Mesodermal cell (in vitro differentiated cells): Measurements from ENCODE around the gene STBD1.
"Not testable (repeated sequence)": the region's sequence is repeated elsewhere in the genome, so short reads cannot be mapped to it uniquely, and the experiment has no call there.

Source experiments
- H3K27ac ChIP-seq: 2 replicates; pipeline ENCODE4 v1.7.0; 2013; ENCODE audit warnings: mild to moderate bottlenecking, low read depth, low read length, moderate library complexity; ENCODE audit not compliant: severe bottlenecking
- H3K36me3 ChIP-seq: 2 replicates; pipeline ENCODE4 v1.7.1; 2013; ENCODE audit warnings: mild to moderate bottlenecking, low read length, moderate library complexity; ENCODE audit not compliant: control insufficient read depth, insufficient read depth
- H3K4me1 ChIP-seq: one replicate; pipeline ENCODE4 v1.7.1; 2013; ENCODE audit warnings: mild to moderate bottlenecking, low read length; ENCODE audit not compliant: insufficient read depth, control insufficient read depth, poor library complexity, severe bottlenecking
- H3K4me3 ChIP-seq: 2 replicates; pipeline ENCODE4 v1.7.0; 2013; ENCODE audit warnings: low read length, control low read depth, mild to moderate bottlenecking; ENCODE audit not compliant: insufficient read depth, poor library complexity, severe bottlenecking; ENCODE audit errors: extremely low read depth
- H3K9me3 ChIP-seq: 2 replicates; pipeline ENCODE4 v1.7.1; 2013; ENCODE audit warnings: mild to moderate bottlenecking, low read length, moderate library complexity; ENCODE audit not compliant: control insufficient read depth
- WGBS, 2 experiments: methylation state at CpG; one replicate each; pipeline ENCODE4 v1.1.5; 2013; ENCODE audit warnings: missing lambda C conversion rate in 2 of 2; ENCODE audit not compliant: insufficient coverage in 2 of 2; 5-methylcytosine and 5-hydroxymethylcytosine counted together

Gene STBD1

GRCh38 chr4:76272582-76272981, 34.0 kb upstream of the STBD1 start:
- Histone ChIP-seq H3K4me1 (no peaks in the 10 kb centered on the region), H3K36me3 (no peaks in the 10 kb centered on the region), H3K4me3 (no peak overlapping the region), H3K9me3 (no peaks in the 10 kb centered on the region), H3K27ac (no peak overlapping the region)
- no CpG with 5 or more reads among the region's 1 CpG for WGBS, 2 experiments

DNA sequence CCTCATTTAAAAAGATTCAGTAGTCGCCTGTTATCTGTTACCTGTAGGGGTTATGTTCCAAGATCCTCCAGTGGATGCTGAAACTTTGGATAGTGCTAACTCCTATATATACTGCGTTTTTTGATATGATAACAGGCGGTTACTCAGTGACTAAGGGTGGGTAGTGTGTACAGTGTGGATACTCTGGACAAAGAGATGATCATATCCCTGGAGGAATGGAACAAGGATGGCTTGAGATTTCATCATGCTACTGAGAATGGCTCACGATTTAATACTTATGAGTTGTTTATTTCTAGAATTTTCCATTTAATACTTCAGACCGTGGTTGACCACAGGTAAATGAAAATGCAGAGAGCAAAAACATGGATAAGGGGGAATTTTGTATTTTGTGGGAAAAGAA, 33.5 kb upstream of the STBD1 start:
- WGBS, 2 experiments = 100% methylated on average over 1 of the region's 5 CpGs; no CpG with 5 or more reads in 1 of the 2 experiments
- H3K36me3 ChIP-seq = no peaks in the 10 kb centered on the region
- no peak overlapping the region for H3K4me3 ChIP-seq
- H3K27ac ChIP-seq = no peak overlapping the region
- H3K4me1 ChIP-seq = no peaks in the 10 kb centered on the region
- H3K9me3 ChIP-seq = no peaks in the 10 kb centered on the region

DNA sequence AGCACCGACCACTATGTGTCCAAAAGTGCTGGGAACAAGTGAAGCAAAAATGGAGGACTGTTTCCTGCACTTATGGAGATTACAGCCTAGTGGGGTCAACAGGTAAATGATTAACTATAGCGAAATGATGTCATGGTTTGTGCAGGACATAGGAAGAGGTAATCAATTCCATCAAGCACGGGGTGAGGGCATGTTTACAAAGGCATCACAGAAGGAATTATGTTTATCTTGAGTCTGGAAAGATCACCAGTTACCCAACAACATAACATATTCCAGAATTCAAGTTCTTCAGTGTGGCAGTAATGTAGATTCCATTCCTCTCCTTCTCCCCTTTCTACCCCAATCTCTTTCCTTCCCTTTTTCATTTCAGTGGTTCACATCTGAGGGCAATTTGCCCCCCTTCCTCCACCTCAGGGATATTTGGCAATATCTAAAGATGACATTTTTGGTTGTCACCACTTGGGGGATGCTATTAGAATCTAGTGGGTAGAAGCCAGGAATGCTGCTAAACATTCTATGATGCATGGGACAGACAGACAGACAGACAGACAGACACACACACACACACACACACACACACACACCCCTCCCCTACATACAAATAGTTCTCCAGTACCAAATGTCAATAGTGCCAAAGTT, 30.9 kb upstream of the STBD1 start:
- Histone ChIP-seq H3K9me3 (no peaks in the 10 kb centered on the region), H3K36me3 (no peaks in the 10 kb centered on the region), H3K27ac (no peak overlapping the region), H3K4me1 (no peaks in the 10 kb centered on the region), H3K4me3 (no peak overlapping the region)
- 81 to 100% methylated on average over 1 to 2 of the region's 3 CpGs for WGBS, 2 experiments

- no peaks in the 10 kb centered on the region for H3K9me3 ChIP-seq
- no peak overlapping the region for H3K4me3 ChIP-seq
- no peaks in the 10 kb centered on the region for H3K4me1 ChIP-seq
- no peaks in the 10 kb centered on the region for H3K36me3 ChIP-seq
- 86 to 97% methylated on average over 6 of the region's 9 CpGs for WGBS, 2 experiments
- H3K27ac ChIP-seq = no peak overlapping the region
These were observed 29.7 kb upstream of the STBD1 start for GRCh38 chr4:76276813-76277212.

- H3K36me3 ChIP-seq = no peaks in the 10 kb centered on the region
- no CpG with 5 or more reads among the region's 1 CpG for WGBS, 2 experiments
- H3K4me1 ChIP-seq = no peaks in the 10 kb centered on the region
- H3K9me3 ChIP-seq = no peaks in the 10 kb centered on the region
- no peak overlapping the region for H3K4me3 ChIP-seq
- H3K27ac ChIP-seq = no peak overlapping the region
These were observed 28.9 kb upstream of the STBD1 start for GRCh38 chr4:76277667-76278066.

DNA sequence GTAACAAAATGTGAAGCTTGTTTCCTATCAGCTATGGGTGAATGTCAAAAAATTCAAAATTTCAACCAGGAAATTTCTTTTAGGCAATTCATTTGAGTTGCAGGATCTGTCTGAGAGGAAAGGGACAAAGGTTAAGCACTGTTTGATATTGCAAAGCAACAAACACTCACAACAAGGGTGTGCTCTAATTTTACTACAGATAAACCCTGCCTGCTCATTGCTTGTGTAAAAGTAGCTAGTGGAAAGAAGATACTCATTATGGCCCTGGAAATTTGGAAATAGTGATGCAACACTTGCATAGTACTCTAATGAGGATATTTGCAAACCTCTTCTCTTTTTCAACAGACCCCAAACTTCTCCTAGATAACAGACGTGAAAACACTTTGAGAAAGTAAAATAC, 27.9 kb upstream of the STBD1 start:
- Histone ChIP-seq H3K27ac (no peak overlapping the region), H3K36me3 (no peaks in the 10 kb centered on the region), H3K4me1 (no peaks in the 10 kb centered on the region), H3K9me3 (no peaks in the 10 kb centered on the region), H3K4me3 (no peak overlapping the region)
- WGBS, 2 experiments = no CpG with 5 or more reads among the region's 1 CpG

- Histone ChIP-seq H3K27ac (no peak overlapping the region), H3K9me3 (no peaks in the 10 kb centered on the region), H3K4me1 (no peaks in the 10 kb centered on the region), H3K36me3 (no peaks in the 10 kb centered on the region), H3K4me3 (no peak overlapping the region)
- 86 to 91% methylated on average over 1 to 3 of the region's 4 CpGs for WGBS, 2 experiments
These were observed 27.1 kb upstream of the STBD1 start for GRCh38 chr4:76279462-76279861.

DNA sequence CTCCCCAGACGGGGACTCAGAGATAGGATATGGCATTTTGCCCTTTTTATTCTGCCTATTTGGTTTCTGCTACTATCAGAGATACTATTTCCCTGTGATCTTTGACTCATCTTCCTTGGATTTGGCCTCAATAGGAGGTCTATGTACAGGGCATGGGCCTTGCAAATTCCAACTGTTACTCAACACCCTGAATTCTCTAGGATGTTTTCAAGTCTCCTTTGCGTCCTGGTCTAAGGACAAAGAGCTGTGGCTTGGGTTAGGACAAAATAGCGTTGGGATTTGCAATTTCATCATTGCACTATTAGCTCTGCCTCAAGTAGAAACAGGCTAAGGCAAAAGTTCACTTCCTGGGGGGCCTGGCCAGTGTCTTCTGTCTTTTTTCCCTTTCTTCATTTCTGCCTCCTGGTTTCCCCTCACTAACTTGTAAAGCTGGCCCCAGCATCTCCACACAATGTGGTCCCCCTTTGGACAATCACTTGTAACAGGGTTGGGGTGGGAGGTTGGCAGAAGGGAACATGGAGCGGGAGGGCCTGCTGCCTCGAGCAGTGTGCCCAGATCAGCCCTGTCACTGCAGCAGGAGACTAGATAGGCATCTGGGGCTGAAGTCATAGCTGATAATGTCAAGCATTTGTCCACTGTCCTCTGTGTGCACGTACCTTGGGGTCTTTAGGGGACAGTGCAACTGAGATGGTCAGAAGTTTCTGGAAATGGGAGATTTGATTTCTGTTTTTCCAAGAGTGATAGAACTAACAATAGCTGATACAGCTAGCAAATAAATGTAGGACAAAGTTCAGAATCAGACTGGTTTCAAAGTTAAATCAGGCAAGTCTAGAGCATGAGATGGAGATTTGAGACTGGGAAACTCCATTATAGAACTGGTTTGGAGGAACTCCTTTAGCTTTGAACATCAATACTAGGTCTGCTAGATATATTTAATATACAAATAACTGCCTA, 25.8 kb upstream of the STBD1 start:
- Histone ChIP-seq H3K4me1 (no peaks in the 10 kb centered on the region), H3K36me3 (no peaks in the 10 kb centered on the region), H3K27ac (no peak overlapping the region), H3K4me3 (no peak overlapping the region), H3K9me3 (no peaks in the 10 kb centered on the region)
- 83 to 96% methylated on average over 5 to 6 of the region's 6 CpGs for WGBS, 2 experiments

- WGBS, 2 experiments = 76% methylated on average over 3 of the region's 6 CpGs; no CpG with 5 or more reads in 1 of the 2 experiments
- H3K36me3 ChIP-seq, H3K9me3 ChIP-seq, H3K4me3 ChIP-seq, H3K27ac ChIP-seq, H3K4me1 ChIP-seq: not testable (repeated sequence)
These were observed 24.9 kb upstream of the STBD1 start for GRCh38 chr4:76281594-76281993.

DNA sequence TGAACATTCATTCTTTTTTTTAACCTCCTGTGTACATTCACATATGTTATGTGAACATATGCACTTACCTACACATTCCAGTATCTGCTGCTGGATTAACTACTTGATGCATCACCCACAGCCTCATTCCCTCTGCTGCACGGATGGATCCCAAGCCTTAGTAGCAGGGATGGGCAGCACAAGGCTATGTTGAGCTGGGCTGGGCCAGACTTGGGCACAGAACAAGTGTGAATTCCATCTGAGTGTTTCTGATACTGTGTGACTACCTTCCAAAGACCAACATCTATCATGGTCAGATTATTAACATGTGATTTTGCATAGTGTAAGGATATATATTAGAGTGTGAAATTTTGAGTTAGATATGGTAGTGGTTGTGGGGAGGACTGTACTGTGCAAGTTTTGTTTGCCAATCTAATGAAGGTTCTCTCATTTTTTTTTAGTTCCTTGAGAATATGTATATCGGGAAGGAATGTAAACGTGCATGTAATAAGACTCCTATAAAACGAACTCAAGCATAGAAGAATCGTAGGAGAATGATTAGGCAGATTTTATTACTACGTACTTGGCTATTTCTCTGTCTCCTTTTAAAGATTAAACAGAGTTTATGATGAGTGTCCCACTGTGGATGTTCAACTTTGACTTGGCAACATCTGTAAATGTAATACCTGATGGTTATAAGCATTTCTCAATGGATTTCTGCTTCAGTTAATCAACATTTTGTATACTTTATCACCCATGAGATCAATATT, 23.4 kb upstream of the STBD1 start:
- Histone ChIP-seq H3K4me1 (no peaks in the 10 kb centered on the region), H3K36me3 (no peaks in the 10 kb centered on the region), H3K9me3 (no peaks in the 10 kb centered on the region), H3K4me3 (no peak overlapping the region), H3K27ac (no peak overlapping the region)
- 83 to 96% methylated on average over 5 to 6 of the region's 6 CpGs for WGBS, 2 experiments
